GM18519 (cell line): ENCODE measurements around the gene CELSR1.

Experiments used
- ATAC-seq: cut with Tn5 transposase; IDR thresholded peaks from one replicate; pipeline ENCODE4 v1.9.1; 2021; ENCODE audit warnings: mild to moderate bottlenecking, moderate library complexity; ENCODE audit not compliant: unreplicated experiment, low FRiP score

The CELSR1 gene

DNA sequence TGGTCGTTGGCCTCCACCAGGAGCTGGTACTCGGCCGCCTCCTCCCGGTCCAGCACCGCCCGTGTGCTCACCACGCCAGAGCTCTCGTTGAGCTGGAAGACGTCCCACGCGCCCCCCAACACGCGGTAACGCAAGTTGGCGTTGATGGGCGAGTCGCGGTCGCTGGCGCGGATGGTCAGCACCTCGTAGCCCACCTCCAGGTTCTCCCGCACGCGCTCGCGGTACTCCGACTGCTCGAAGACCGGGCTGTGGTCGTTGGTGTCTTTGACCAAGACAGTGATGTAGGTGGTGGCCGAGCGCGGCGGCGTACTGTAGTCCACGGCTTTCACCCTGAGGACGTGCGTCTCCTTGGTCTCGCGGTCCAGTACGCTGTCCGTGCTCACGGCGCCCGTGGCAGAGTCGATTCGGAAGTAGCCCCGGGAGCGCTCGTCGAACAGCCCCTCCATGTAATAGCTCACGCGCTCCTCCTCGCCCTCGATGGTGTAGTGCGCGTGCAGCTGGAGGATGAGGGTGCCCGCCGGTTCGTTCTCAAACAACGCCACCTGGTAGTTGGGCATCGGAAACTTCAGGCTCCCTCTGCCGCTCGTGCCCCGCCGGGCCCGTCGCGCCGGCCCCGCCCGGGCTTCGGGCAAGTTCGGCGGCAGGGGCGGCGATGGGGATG, 1.4 kb downstream of the CELSR1 start:
- no peak for ATAC-seq

DNA sequence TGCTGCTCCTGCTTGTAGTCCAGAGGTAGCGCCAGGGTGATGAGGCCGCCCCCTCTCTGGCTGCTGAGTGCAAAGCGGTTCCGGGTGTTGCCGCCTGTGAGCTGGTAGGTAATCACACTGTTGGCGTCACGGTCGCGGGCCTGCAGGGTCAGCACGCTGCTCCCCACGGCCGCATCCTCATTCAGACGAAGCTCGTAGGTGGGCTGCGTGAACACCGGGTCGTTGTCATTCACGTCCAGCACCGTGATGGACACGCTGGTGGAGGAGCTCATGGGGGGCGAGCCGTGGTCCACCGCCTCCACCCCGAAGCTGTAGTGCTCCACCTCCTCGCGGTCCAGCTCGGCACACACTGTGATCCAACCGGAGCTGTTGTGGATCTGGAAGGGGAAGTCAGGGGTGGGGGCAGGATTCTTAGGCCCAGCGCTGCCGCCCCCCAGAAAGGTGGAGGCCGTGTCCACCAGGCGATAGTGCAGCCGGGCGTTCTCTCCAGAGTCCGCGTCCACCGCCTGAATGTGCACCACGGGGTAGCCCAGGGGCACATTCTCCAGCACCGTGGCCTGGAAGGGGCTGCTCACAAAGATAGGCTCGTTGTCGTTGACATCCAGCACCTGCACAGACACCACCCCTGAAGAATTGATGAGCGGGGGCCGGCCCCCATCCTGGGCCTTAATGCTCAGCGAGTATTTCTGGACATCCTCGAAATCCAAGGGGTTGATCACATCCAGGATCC, 2.4 kb downstream of the CELSR1 start:
- ATAC-seq = no peak

DNA sequence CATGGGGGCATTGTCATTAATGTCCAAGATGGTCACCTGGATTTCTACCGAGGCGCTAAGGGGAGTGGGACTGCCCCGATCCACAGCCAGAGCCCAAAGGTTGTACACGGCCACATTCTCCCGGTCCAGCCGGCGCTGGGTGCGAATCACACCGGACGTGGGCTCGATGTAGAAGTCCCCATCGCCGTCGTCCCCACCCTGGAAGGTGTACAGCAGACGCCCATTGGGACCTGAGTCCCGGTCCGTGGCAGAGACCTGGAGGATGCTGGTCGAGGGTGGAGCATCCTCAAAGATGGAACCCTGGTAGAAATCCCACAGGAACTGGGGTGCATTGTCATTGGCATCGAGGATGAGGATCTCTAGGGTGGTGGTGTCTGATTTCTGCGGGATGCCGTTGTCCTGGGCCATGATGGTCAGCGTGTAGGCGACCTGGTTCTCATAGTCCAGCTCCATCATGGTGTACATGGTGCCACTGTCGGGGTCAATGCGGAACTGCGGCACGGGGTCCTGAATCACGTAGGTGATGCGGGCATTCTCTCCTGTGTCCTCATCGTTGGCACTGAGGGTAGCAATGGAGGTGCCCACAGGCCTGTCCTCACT, 3.1 kb downstream of the CELSR1 start:
- ATAC-seq = no peak

DNA sequence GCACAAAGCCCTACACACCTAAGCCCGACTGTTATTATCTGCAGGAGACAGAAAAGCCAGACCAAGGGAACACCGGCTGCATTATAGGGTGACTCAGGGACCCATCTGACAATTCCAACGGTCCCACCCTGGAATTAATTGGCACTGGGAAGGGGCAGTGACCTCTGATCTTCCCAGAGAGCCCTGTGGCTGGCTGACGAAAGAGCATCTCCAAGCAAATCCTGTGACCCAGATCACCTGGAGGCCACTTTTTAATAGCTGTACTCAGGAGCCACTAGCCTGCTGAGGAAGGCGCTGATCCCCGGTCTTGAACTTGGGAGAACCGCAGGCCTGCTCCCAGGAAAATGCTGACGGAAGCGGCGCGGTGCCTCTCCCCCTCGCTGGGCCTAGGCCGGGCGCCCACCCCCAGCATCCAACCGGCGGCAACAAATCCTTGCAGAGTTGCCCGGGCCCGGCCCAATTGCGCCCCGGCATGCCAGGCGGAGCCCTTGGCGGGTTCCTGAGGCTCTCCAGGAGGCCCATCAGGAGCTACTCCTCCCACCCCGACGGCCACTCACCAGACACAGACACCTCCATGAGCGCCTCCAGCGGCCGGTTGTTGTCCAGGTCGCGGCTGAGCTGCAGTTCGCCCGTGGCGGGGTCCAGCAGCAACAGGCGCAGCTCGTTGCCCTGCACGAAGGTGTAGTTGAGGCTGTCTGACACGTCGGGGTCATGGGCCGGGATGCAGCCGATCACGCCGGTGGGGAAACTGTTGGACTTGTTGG, 4.2 kb downstream of the CELSR1 start:
- ATAC-seq = no peak

DNA sequence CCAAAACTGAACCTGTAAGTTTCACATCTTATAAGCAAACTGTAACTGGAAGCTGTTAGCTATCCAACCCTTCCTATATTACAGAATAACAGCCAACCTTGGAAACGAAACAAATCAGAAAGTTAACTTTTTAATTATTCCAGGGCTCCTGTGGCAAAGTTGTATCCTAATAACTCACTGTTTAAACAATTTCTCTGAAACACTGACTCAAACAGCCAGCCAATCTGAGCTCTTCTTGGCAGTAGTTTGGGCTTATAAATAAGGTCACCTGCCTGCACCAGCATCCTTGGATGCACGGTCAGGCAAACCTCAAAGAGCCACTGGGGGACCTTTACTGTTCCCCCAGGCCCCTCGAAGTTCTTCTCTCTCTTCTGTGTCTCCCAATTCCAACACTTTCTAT, 5.0 kb downstream of the CELSR1 start:
- ATAC-seq = no peak

DNA sequence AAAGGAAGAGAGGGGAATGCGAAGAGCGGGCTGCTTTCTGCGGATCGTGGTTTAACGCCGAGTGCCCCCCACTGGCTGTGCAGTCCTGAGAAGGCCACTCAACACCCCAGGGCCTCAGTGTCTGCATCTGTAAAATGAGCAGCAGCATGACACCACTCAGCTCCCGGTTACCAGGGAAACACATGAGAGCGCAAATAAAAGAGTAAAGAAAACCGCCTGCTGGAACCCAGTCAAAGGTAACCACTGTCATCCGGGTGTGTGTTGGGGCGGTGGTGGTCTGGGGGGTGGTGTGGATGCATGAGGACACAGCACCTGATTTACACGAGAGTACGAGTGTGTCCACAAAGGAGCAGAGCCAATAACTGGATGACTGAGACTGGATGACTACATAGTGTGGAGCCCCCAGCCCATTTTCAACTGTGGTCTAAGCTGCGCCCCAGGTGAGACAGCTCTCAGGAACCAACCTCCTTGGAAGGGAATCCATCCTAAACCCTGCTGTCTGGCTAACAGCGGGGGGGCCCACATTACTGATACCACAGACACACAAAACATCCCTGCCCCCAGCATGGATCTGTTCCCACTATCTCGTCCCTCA, 5.7 kb downstream of the CELSR1 start:
- no peak for ATAC-seq

DNA sequence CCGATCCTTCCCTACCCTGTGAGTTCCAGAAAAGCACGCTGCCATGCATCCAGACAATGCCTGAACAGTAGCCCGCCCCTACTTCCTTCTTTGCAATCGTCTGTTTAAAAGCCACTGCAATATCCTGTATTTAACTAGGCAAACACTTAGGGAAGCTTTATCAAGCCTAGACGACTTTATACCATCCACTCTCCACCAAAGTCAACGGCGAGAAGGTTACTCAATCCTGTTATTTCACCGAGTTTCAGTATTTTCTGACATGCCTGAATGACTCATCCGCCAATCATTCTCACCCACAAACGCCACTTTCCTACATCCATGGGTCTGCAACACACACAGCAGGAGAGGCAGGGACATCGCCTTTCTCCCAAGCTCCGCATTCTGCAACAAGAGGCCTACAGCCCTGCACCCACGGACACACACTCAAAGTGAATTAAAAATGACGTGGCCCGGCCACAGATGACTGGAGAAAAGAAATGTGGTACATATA, 9.3 kb downstream of the CELSR1 start:
- no peak for ATAC-seq

DNA sequence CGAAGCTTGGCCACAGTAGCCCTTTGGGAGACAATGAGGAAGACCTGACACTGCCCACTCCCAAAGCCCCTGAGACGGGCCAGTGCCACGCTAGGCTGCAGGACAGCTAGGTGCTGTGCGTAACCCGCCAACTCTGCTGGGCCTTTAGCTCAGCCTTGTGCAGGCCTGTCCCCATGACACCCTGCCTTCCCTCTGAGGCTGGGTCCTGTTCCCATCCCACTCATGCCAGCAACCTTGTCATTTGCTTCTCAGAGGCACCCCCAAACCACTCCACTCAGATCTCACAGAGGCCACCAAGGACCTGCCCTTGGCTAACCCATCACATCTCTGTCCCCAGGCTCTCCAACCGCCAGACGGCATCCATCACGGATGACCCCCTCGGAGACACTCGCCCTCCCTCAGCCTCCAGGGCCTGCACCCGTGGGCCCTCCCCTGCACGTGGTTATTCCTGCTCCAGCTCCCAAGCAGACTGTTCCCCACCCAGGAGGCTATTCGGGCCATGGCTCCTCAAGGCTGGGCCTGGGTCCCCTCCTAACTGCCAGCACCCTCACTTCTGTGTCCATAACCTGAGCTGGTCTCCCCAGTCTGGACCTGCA, 11.1 kb downstream of the CELSR1 start:
- no peak for ATAC-seq

DNA sequence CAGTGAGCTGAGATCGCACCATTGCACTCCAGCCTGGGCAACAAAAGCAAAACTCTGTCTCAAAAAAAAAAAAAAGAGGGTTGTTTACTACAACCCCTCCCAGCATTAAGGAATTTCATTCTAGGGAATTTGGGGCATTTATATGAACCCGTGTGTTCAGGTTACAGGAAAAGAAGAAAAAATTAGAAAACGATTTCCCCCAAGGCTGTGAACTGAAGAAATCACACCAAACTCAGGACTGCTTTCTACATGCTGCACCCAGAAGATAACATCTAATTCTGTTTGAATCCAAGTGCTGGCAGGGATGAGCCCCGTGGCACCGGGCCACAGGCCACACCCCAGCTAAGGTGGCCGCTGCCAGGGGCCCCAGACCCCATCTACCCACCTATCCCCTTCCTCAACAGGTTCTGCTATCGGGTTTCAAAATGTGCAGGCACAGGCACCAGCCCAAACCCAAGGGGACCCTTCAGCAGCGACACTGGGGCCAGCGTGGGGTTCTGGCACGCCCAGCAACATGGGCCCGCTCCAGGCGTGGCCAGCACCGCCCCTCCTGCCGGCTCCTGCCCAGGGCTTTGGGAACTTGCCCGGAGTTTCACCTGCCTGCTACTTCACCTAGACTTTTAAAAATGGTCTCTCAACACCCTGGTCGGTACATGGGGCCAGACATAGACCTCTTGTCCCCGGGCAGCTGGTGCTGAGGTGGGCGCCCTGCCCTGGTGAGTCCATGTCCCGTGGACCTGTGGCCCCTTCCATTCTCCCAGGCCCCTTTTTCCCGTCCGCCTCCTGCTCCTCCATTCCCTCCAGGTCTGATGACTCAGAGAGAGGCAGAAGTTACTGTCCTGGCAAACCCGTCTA, 11.8 kb downstream of the CELSR1 start:
- no peak for ATAC-seq

DNA sequence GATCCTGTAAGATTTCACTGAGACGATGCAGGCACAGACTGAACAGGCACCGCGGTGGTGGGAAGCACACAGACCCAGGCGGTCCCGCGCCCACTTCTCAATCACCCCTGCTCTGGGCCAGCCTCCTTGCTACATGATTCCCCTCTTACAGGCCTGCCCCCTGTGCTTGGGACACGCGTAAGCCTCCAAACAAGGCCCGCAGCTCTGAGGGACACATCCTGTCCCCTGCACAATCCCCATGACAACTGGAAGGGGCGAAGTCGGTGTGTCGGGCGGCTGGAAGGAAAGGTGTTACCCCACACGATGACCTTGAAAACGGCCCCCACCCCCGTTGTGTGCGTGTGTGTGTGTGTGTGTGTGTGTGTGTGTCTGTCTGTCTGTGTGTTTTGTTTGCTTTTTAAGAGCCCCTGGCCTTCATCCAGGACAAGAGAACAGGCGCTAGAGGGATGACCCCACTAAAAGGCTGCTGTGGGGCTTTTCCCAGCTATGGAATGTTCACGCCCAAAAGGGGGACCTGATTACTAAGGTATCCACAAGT, 13.1 kb downstream of the CELSR1 start:
- no peak for ATAC-seq

DNA sequence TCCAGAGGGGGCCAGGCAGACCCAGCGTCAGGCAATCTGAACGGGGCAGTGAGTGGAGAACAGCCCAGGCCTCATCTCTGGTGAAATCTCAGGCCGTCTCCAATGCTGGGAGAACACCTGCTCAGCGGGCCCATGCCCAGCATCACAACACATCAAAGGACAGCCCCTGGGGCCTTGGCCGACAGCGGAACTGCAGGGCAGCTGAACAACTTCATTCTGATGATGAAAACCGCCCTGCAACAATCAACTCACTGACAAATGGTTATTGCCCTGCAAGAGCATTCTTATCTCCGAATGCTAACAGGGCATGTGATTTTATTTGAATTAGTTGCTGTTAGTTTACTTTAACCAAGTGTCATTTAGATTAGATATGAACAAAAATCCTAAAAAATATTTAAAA, 14.6 kb downstream of the CELSR1 start:
- ATAC-seq = no peak

DNA sequence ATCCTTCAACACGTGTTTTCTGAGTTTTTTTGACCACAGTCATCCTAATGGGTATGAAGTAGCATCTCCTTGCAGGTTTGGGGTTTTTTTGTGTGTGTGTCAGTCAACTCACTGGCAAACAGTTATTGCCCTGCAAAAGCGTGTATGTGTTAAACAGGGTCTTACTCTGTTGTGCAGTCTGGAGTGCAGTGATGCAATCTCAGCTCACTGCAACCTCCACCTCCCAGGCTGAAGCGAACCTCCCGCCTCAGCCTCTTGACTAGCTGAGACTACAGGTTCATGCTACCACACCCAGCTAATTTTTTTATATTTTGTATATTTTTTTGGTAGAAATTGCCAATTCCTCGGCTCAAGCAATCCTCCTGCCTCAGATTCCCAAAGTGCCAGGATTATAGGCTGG, 15.4 kb downstream of the CELSR1 start:
- ATAC-seq = no peak

DNA sequence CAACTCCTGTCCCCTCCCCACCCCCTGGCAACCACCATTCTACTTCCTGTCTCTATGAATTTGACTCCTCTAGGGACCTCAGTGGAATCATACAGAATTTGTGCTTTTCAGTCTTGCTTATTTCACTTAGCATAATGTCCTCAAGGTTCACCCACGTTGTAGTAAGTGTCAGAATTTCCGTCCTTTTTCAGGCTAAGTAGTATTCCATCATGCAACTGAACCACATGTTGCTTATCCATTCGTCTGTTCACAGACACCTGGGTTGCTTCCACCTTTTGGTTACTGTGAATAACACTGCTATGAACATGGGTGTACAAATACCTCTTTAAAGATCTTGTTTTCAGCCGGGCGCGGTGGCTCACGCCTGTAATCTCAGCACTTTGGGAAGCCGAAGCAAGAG, 16.5 kb downstream of the CELSR1 start:
- ATAC-seq = no peak

DNA sequence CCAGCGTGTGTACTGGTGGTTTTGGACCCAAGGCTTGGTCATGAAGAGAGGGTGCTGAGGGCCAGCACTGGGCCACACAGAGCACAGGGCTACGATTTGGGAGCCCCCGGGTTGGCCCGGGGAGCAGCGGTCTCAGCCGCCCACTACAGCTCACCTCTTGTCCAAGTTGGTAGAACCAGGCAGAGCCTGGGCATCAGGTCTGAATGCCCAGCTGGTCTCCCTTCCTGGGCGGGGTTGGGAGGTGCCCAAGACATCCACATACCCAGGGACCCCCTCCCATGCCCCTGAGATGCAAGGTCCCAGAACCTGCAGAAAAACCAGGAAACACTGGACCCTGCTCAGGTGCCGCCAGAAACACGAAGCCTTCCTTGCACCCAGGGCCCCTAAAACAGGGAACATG, 18.0 kb downstream of the CELSR1 start:
- no peak for ATAC-seq

DNA sequence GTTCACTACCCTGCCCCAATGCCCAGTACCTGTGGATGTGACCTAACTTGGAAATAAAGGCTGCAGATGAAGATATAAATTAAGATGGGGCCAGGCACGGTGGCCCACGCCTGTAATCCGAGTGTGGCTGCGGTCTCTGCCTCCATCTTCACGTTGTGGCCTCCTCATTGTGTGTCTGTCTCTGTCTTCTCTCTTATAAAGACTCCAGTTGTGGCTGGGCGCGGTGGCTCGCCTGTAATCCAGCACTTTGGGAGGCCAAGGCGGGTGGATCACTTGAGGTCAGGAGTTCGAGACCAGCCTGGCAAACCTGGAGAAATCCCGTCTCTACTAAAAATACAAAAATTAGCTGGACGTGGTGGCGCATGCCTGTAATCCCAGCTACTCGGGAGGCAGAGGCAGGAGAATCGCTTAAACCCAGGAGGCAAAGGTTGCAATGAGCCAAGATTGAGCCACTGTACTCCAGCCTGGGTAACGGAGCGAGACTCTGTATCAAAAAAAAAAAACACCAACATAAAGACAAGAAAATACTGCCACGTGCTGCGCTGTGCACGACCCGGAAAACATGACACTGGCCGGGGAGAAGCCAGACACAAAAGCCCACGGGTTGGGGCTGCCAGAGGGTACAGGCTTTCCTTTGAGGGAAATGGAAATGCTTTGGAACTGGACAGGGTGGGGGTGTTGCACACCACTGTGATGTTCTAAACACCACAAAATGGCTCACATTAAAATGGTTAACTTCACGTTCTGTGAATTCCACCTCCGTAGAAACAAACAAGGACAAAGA, 18.7 kb downstream of the CELSR1 start:
- ATAC-seq = no peak

DNA sequence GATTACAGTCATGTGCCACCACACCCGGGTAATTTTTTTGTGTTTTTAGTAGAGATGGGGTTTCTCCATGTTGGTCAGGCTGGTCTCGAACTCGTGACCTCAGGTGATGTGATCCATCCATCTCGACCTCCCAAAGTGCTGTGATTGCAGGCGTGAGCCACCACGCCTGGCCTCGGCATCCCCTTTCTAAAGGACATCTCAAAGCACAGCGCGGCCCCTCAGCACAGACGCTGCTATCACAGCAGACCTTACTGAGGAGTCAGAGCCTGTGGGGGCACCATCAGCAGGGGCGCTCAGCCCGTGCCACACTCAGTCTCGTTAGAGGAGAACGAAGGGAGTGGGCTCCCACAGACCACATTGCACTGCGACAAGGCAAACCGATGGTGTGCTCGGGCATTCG, 19.4 kb downstream of the CELSR1 start:
- ATAC-seq = no peak

DNA sequence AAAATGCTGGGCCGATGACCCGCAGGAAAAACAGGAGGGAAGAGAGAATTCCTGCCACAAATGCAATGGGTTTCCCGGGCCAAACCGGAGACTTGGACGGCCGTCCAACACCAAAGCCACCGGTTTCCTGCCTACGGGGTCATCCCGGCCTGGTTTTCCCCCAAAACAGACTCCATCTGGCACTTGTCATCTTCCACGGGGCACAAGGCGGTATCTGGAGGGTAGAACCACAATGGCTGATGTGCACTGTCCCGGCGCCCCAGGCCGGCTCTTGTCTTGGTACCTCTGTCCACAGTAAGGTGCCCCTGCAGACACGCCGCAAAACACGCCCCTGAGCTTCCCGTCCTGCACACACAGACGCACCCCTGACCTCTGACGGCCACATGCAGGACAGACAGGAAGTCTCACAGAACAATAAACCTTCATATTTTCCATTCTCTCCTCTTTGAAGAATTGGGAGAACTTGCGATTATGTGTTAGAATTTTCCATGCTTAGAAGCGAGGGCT, 20.1 kb downstream of the CELSR1 start:
- ATAC-seq = no peak

DNA sequence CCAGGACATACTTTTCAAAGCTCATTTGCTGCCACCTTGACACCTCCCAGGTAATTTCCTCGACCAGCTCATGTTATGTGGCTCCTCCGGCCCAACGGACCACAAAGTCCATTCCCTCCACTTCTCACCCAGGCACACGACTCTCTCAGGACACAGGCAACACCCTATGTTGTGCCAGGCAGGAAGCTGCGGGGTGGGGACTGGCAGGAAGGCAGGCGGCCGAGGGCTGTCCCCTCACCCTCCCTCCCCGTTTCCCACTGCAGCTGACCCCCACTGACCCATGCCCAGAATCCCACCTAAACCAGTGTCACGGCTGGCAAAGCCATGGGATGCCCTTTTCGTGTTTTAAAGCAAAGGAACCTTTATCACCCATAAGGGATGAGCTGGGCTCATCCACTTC, 20.8 kb downstream of the CELSR1 start:
- no peak for ATAC-seq
